ENCODE data around the gene P4HTM.
A peak's percentile ranks its signal among the peaks of the same experiment; 100 is the strongest.

The P4HTM gene

DNA sequence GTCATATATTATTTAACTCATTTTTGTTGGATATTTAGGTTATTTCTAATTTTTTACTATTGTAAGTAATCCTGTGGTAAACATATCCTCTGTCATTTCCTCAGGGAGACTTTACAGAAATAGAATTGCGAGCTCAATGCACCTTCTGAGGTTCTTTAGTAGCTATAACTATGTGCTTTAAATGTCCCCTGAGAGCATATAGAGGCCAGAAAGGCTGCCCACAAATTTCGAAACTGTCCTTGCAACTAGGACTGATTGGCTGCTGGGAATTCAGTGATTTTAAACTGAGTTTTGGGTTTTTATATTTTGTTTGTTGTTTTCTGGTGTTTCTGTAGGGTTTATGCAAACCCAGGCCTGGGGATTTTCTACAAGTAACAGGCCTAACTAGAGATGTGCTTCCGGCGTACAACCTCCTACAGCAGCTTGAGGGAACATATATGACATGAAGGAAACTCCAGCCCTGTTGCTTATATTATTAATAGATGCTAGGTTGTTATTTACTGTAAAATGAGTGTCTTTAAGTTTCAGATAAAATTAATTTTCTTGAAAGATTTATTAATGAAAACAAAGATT is 29.1 kb upstream of the P4HTM start:
- DNase-seq (ENCODE audit: insufficient read length, low spot score) (no peak), FAIRE-seq (no peak)
- no peak for TF ChIP-seq PAX5 (IDR thresholded peaks at IDR 0.05; ENCODE audit: insufficient read depth, low read length, severe bottlenecking)
- TF ChIP-seq TAF1 (IDR thresholded peaks at IDR 0.05; ENCODE audit: low read depth, low read length): no peak
- TF ChIP-seq POU2F2 (IDR thresholded peaks at IDR 0.05; ENCODE audit: low read depth, low read length): no peak
- no peak for TF ChIP-seq POLR2AphosphoS5 (IDR thresholded peaks at IDR 0.05; ENCODE audit: low read depth, low read length)
- TF ChIP-seq POLR2A (IDR thresholded peaks at IDR 0.05; ENCODE audit: low read depth, low read length): no peak
- no peak for TF ChIP-seq SPI1 (IDR thresholded peaks at IDR 0.05; ENCODE audit: low read depth, low read length)

DNA sequence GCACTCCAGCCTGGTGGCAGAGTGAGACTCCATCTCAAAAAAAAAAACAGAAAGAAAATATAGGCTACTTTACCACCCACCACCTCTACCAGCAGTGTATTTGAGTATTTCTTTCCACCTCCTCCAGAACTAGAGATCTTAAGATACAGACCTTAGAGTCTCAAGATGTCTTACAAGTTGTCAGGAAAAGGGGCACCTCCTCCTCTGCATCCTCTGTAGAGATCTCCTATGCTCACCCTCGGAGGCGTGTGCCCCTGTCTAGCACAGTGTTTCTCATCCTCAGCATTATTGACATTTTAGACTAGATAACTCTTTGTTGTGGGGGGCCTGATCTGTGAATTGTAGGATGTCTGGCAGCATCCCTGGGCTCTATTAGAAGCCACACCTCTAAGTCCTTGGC is 27.7 kb upstream of the P4HTM start:
- DNase-seq (ENCODE audit: insufficient read length, low spot score): no peak
- TF ChIP-seq POLR2A (IDR thresholded peaks at IDR 0.05; ENCODE audit: low read depth, low read length) (no peak), POU2F2 (IDR thresholded peaks at IDR 0.05; ENCODE audit: low read depth, low read length) (no peak), SPI1 (IDR thresholded peaks at IDR 0.05; ENCODE audit: low read depth, low read length) (no peak), PAX5 (IDR thresholded peaks at IDR 0.05; ENCODE audit: insufficient read depth, low read length, severe bottlenecking) (no peak)
- FAIRE-seq: no peak

DNA sequence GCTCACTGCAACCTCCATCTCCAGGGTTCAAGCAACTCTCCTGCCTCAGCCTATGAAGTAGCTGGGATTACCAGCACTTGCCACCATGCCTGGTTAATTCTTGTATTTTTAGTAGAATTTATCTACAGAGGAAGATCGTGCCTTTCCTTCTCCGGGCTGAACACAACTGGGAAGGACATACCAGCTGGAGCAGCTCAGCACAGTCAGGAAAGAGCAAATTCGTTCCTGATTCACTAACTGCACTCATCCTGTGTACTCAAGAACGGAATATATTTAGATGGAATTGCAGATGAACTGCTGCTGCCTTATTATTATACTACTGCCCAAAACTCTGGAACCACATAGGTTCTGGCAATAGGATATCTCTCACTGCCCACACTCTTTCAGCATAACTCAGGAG is 27.1 kb upstream of the P4HTM start:
- TF ChIP-seq TAF1 (IDR thresholded peaks at IDR 0.05; ENCODE audit: low read depth, low read length) (no peak), POU2F2 (IDR thresholded peaks at IDR 0.05; ENCODE audit: low read depth, low read length) (no peak), SPI1 (IDR thresholded peaks at IDR 0.05; ENCODE audit: low read depth, low read length) (no peak), PAX5 (IDR thresholded peaks at IDR 0.05; ENCODE audit: insufficient read depth, low read length, severe bottlenecking) (no peak), POLR2A (IDR thresholded peaks at IDR 0.05; ENCODE audit: low read depth, low read length) (no peak), POLR2AphosphoS5 (IDR thresholded peaks at IDR 0.05; ENCODE audit: low read depth, low read length) (no peak)
- FAIRE-seq (no peak), DNase-seq (ENCODE audit: insufficient read length, low spot score) (no peak)

DNA sequence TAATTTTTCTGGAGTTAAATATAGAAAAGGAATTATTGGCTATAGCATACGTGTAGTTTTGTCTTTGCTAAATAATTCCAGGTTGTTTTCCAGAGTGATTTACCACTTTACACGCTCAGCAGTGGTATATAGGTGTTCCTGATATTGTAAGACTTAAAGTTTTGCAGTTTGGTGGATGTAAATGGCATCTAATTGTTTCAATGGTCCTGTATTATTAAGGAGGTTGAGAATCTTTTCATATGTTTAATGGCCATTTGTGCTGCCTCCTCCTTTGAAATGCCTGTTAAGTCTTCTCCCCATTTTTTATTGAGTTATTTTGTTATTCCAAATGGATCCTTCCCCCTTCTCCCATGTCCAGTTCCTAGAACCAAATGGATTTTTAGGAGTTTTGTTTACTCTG is 26.4 kb upstream of the P4HTM start:
- DNase-seq (ENCODE audit: insufficient read length, low spot score): no peak
- FAIRE-seq: no peak
- no peak for TF ChIP-seq POLR2A (IDR thresholded peaks at IDR 0.05; ENCODE audit: low read depth, low read length)
- TF ChIP-seq TAF1 (IDR thresholded peaks at IDR 0.05; ENCODE audit: low read depth, low read length): no peak
- no peak for TF ChIP-seq SPI1 (IDR thresholded peaks at IDR 0.05; ENCODE audit: low read depth, low read length)
- TF ChIP-seq POU2F2 (IDR thresholded peaks at IDR 0.05; ENCODE audit: low read depth, low read length): no peak
- TF ChIP-seq POLR2AphosphoS5 (IDR thresholded peaks at IDR 0.05; ENCODE audit: low read depth, low read length): no peak
- no peak for TF ChIP-seq PAX5 (IDR thresholded peaks at IDR 0.05; ENCODE audit: insufficient read depth, low read length, severe bottlenecking)

DNA sequence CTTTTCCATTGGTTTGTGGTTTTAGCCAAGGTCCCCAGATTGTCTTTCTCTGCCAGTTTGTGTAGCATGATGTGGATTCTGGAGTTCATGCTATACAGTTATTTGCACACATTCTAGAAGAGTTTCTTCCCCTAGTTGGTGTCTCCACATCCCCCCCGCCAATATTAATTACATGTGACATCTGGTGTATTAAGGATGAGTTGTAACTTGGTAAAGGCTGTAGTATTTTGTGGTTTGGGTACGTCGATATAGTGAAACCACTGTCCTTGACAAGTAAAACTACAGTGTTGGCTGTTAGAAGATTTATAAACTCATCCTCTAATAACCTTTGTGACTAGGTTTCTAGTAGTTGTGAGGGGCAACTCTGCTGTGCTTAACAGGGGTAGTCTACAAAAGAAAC is 23.7 kb upstream of the P4HTM start:
- DNase-seq (ENCODE audit: insufficient read length, low spot score) (no peak), FAIRE-seq (no peak)
- TF ChIP-seq POU2F2 (IDR thresholded peaks at IDR 0.05; ENCODE audit: low read depth, low read length): no peak
- TF ChIP-seq SPI1 (IDR thresholded peaks at IDR 0.05; ENCODE audit: low read depth, low read length): no peak
- no peak for TF ChIP-seq POLR2A (IDR thresholded peaks at IDR 0.05; ENCODE audit: low read depth, low read length)
- no peak for TF ChIP-seq POLR2AphosphoS5 (IDR thresholded peaks at IDR 0.05; ENCODE audit: low read depth, low read length)
- TF ChIP-seq PAX5 (IDR thresholded peaks at IDR 0.05; ENCODE audit: insufficient read depth, low read length, severe bottlenecking): no peak
- no peak for TF ChIP-seq TAF1 (IDR thresholded peaks at IDR 0.05; ENCODE audit: low read depth, low read length)

DNA sequence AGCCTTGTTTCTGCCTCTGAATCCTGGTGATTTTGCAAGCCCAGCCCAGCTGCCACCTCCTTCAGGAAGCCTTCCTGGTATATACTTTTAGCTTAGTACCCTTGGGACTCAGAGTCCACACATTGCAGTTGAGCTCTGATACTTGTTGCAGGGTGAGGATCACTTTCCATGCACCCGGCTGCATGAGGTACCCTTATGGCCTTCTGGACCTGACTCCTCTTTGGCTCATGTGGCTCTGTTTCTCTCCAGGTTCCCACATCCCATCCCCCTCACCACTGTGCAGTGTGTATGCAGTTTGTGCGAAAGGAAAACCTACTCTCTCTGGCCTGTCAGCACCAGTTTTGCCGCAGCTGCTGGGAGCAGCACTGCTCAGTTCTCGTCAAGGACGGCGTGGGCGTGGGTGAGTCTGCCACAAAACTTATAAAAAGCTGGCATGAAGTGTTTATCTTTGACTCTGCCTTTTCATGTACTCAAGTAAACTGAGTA is 23.1 kb upstream of the P4HTM start:
- TF ChIP-seq POLR2A (IDR thresholded peaks at IDR 0.05; ENCODE audit: low read depth, low read length): no peak
- TF ChIP-seq POLR2AphosphoS5 (IDR thresholded peaks at IDR 0.05; ENCODE audit: low read depth, low read length): no peak
- TF ChIP-seq SPI1 (IDR thresholded peaks at IDR 0.05; ENCODE audit: low read depth, low read length): no peak
- no peak for TF ChIP-seq POU2F2 (IDR thresholded peaks at IDR 0.05; ENCODE audit: low read depth, low read length)
- DNase-seq (ENCODE audit: insufficient read length, low spot score) (no peak), FAIRE-seq (peak; percentile 56)

DNA sequence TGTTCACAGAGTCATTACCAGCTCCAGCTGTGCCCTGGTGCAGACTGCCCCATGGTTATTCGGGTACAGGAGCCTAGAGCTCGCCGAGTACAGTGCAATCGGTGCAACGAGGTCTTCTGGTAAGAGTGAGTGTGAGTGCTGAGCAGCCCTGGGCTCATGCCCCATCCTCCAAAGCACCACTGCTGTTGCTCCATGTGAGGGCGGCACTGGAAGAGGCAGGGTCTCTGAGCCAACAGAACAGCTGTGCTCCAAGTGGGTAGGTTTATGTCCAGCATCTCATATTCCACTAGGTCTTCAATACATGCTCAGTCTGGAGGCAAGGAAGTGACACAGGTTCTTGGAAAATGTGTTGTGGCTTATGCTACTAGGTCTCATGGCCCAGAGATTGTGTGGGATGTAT is 19.5 kb upstream of the P4HTM start:
- TF ChIP-seq POLR2A (IDR thresholded peaks at IDR 0.05; ENCODE audit: low read depth, low read length) (no peak), TAF1 (IDR thresholded peaks at IDR 0.05; ENCODE audit: low read depth, low read length) (no peak), SPI1 (IDR thresholded peaks at IDR 0.05; ENCODE audit: low read depth, low read length) (no peak), POU2F2 (IDR thresholded peaks at IDR 0.05; ENCODE audit: low read depth, low read length) (no peak)
- DNase-seq (ENCODE audit: insufficient read length, low spot score): no peak
- FAIRE-seq: no peak

DNA sequence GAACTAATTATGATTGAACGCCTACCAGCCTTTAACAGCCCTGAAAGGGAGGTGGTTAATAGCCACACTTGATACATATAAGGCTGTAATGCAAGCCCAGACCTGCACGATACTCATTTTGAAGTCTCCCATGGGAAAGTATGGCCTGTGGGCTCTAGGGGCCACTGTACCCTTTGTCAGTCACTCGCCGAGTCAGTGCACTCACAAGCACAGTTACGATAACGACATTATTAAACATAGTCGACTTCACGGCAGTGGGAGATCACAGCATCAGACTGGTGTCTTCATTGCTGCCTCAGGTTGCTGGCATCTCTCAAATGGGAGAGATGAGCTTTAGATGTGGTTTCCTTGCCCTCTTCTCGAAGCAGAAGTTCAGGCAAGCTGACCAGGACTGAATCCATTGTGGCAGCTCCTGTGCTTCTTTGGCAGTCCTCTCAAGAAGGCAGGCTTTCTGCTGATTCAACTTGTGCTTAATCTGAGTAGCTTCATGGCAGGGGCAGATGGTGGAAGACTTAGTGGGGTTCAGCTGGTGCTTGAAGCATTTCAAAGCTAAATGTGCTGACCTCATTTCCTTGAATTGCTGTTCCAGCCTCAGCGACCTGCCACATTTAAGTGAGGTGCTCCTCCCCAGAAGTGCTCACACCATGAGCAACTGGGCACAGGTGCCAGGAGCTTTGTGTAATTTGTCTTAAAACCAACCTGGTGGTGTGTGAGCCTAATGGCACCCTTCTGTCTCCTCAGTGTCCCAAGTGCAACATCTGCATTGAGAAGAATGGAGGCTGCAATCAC is 15.8 kb upstream of the P4HTM start:
- TF ChIP-seq POLR2A (IDR thresholded peaks at IDR 0.05; ENCODE audit: low read depth, low read length) (no peak), SPI1 (IDR thresholded peaks at IDR 0.05; ENCODE audit: low read depth, low read length) (no peak), POU2F2 (IDR thresholded peaks at IDR 0.05; ENCODE audit: low read depth, low read length) (no peak), PAX5 (IDR thresholded peaks at IDR 0.05; ENCODE audit: insufficient read depth, low read length, severe bottlenecking) (no peak), TAF1 (IDR thresholded peaks at IDR 0.05; ENCODE audit: low read depth, low read length) (no peak), POLR2AphosphoS5 (IDR thresholded peaks at IDR 0.05; ENCODE audit: low read depth, low read length) (no peak)
- FAIRE-seq: no peak
- DNase-seq (ENCODE audit: insufficient read length, low spot score): no peak

DNA sequence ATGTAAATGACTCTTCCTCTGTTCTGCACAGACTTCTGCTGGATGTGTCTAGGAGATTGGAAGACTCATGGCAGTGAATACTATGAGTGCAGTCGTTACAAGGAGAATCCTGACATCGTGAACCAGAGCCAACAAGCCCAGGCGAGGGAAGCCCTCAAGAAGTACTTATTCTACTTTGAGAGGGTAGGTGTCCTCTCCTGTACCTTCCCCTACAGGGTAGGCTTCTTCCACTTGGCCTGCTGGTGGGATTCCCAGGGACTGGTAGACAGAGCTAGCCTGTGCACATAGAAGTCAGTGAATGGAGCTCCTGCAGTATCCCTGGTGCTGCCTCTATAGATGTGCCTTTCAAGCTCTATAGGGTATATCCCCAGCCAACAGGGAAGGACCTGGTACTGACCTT is 10.6 kb upstream of the P4HTM start:
- no peak for TF ChIP-seq TAF1 (IDR thresholded peaks at IDR 0.05; ENCODE audit: low read depth, low read length)
- TF ChIP-seq POLR2A (IDR thresholded peaks at IDR 0.05; ENCODE audit: low read depth, low read length): no peak
- no peak for TF ChIP-seq POU2F2 (IDR thresholded peaks at IDR 0.05; ENCODE audit: low read depth, low read length)
- TF ChIP-seq SPI1 (IDR thresholded peaks at IDR 0.05; ENCODE audit: low read depth, low read length): no peak
- no peak for TF ChIP-seq POLR2AphosphoS5 (IDR thresholded peaks at IDR 0.05; ENCODE audit: low read depth, low read length)
- TF ChIP-seq PAX5 (IDR thresholded peaks at IDR 0.05; ENCODE audit: insufficient read depth, low read length, severe bottlenecking): no peak
- FAIRE-seq (no peak), DNase-seq (ENCODE audit: insufficient read length, low spot score) (no peak)

Measured in GM12891 (cell line).